ENCODE data around the gene SLC25A47. TPM values are rescaled to one million over a fixed set of nuclear protein-coding genes. Genes with fewer than 3 reads are reported as not detected.
A peak's percentile ranks its signal among the peaks of the same experiment; 100 is the strongest.
"Not testable (repeated sequence)": the region's sequence is repeated elsewhere in the genome, so short reads cannot be mapped to it uniquely, and the experiment has no call there.

The SLC25A47 gene
- total RNA-seq, 1 experiment from 2014 or later: not detected

GRCh38 chr14:100297320-100298300 lies 25.5 kb upstream of the SLC25A47 start:
- DNase-seq: peak; percentile 81
- no peaks in the 10 kb centered on the region for H3K9me3 ChIP-seq
- H3K4me3 ChIP-seq: no peak overlapping the region
- no peaks in the 10 kb centered on the region for H3K27me3 ChIP-seq
- no peaks in the 10 kb centered on the region for H3K36me3 ChIP-seq

GRCh38 chr14:100298551-100299237 lies 24.4 kb upstream of the SLC25A47 start:
- no peaks in the 10 kb centered on the region for H3K9me3 ChIP-seq
- H3K4me3 ChIP-seq: no peak overlapping the region
- H3K36me3 ChIP-seq: no peaks in the 10 kb centered on the region
- no peak for DNase-seq
- no peaks in the 10 kb centered on the region for H3K27me3 ChIP-seq

DNA sequence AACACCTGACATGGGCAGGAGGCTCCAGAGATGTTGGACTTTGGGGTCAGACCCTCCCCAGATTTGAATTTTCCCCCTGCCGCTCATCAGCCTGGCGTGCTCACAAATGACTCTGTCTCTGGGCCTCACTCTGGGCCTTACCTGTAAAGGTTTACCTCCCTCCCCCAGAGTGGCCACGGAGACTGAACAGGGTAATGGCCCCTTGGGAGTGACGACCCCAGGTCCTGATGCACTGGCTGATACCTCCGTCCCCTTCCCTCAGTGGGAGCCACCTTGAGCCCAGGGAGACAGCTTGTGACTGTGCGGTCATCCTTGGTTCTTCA lies 23.9 kb upstream of the SLC25A47 start:
- Histone ChIP-seq H3K36me3 (no peaks in the 10 kb centered on the region), H3K27me3 (no peaks in the 10 kb centered on the region), H3K9me3 (no peaks in the 10 kb centered on the region), H3K4me3 (no peak overlapping the region)
- no peak for DNase-seq

GRCh38 chr14:100302616-100303015 lies 20.5 kb upstream of the SLC25A47 start:
- Histone ChIP-seq H3K36me3 (no peaks in the 10 kb centered on the region), H3K4me3 (no peak overlapping the region)

DNA sequence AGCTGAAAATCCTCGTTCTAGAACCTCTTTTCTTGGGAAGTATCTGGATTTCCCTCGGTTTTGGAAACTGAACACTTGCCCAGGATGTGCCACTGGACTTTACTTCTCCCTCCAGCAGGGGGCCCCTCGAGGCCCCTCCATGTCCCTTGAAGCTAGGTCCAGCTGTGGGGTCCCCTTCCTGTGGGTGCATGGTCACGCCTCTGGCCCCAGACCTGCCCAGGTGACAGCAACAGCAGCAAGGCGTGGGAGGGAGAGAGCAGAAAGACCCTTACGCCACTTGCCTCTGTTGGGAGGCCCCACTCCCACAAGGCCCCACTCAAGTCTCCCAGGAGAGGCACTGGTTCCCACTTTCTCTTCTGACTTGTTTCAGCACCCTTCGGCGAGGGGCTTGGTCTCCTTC lies 20.0 kb upstream of the SLC25A47 start:
- DNase-seq: no peak

More at GRCh38 chr14:100302616-100303015, 20.5 kb upstream of the SLC25A47 start:
- no peaks in the 10 kb centered on the region for H3K9me3 ChIP-seq
- DNase-seq: peak; percentile 36
- no peaks in the 10 kb centered on the region for H3K27me3 ChIP-seq

DNA sequence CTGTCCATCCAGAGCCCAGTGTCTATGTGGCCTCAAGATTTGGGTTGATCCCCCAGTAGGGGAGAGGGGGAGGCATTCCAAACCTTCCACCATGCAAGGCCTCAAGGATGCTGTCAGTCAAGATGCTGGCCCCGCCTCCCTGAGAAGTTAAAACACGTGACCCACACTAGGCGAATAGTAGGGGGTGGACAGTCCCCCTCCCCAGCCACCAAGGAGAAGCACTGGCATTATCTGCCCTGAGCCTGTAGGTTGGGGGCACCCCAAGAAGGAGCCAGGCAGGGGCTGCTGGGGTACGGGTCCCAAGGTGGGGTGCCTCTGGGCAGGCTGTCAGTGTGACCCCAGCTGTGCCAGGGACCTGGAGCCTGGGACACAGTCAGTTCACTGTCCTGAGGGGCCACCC lies 19.2 kb upstream of the SLC25A47 start:
- H3K4me3 ChIP-seq: no peak overlapping the region
- DNase-seq: no peak
- H3K36me3 ChIP-seq: no peaks in the 10 kb centered on the region
- no peaks in the 10 kb centered on the region for H3K9me3 ChIP-seq
- H3K27me3 ChIP-seq: no peaks in the 10 kb centered on the region

More for the DNA sequence above, 20.0 kb upstream of the SLC25A47 start:
- Histone ChIP-seq H3K4me3 (no peak overlapping the region), H3K27me3 (no peaks in the 10 kb centered on the region), H3K9me3 (no peaks in the 10 kb centered on the region), H3K36me3 (no peaks in the 10 kb centered on the region)

DNA sequence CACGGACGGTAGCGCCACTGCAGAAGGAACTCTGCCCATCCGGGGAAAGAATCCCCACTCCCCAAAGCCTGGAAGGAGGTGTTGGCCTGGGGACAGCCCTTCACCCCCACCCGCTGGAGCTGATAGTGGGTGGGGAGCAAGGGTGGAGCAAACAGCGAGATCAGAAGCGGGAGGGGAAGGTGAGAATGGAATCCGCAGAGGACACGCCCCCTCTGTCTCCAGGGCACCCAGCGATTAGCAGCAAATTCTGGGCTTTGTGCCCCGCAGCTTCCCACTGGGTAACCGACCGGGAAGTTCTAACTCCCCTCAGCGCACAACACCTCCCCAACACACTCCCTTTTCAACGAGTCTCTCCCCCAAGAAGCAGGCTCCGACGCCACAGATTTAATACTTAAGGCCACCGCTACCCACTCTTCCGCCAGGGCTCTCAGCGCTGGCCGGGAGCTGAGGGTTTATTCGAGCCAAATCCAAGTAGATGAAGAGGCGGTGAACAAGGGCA lies 18.3 kb upstream of the SLC25A47 start:
- no peak for DNase-seq

DNA sequence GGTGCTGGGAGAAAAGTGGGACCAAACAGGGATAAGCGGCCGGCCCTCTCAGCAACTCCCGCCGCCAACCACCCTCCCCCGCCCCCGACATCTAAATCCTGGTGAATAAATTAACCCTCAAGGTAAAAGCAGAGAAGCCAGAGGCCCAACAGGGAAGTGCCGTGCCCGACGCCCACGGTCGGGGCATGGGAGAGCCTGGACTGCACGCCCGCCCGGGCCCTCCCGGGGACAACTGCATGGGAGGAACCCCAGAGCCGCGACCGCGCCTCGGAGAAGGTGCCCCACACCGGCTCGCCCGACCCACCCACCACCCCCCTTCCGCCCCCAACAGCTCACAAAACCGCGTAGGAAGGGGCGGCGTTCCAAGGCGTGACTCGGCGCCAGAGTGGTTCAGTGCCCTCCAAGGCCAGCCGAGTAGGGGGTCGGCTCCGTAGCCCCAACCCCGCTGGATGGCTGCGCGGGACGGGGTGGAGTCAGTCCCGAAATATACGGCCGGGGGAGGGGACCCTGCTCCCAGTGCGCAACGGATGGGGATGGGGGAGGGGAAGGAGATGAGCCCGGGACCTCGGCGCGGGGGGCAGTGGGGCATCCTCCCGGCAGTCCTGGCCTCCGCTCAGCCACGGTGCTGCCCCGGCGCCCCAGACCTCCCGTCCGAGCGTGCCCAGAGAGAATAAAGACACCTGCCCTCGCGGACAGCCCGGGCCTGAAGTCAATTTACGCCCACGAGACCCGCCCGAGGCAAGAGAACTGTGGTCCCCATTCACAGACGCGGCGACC lies 17.6 kb upstream of the SLC25A47 start:
- no peaks in the 10 kb centered on the region for H3K36me3 ChIP-seq
- H3K27me3 ChIP-seq: no peaks in the 10 kb centered on the region
- no peaks in the 10 kb centered on the region for H3K9me3 ChIP-seq
- H3K4me3 ChIP-seq: peak overlapping the region; percentile 55
- DNase-seq: no peak

More for the DNA sequence above, 18.3 kb upstream of the SLC25A47 start:
- peak overlapping the region; percentile 55; the same call in 1 of the 2 replicates for H3K4me3 ChIP-seq
- no peaks in the 10 kb centered on the region for H3K27me3 ChIP-seq
- no peaks in the 10 kb centered on the region for H3K36me3 ChIP-seq
- no peaks in the 10 kb centered on the region for H3K9me3 ChIP-seq

- Histone ChIP-seq H3K4me3 (peak within 1 kb of the TSS; percentile 55), H3K36me3 (no peaks in the 10 kb centered on the region), H3K9me3 (no peaks in the 10 kb centered on the region), H3K27me3 (no peaks in the 10 kb centered on the region)
- peak; percentile 80 for DNase-seq
These were observed 16.8 kb upstream of the SLC25A47 start, which contains the start of gene SLC25A29 for GRCh38 chr14:100306101-100306997. SLC25A29 (minus strand) TSS chr14:100306444; CDS start chr14:100306232, 212 bp downstream.

- H3K4me3 ChIP-seq: peak overlapping the region; percentile 55
- H3K9me3 ChIP-seq: no peaks in the 10 kb centered on the region
- H3K36me3 ChIP-seq: no peaks in the 10 kb centered on the region
- no peak for DNase-seq
- no peaks in the 10 kb centered on the region for H3K27me3 ChIP-seq
These were observed 16.0 kb upstream of the SLC25A47 start for GRCh38 chr14:100306998-100307765.

DNA sequence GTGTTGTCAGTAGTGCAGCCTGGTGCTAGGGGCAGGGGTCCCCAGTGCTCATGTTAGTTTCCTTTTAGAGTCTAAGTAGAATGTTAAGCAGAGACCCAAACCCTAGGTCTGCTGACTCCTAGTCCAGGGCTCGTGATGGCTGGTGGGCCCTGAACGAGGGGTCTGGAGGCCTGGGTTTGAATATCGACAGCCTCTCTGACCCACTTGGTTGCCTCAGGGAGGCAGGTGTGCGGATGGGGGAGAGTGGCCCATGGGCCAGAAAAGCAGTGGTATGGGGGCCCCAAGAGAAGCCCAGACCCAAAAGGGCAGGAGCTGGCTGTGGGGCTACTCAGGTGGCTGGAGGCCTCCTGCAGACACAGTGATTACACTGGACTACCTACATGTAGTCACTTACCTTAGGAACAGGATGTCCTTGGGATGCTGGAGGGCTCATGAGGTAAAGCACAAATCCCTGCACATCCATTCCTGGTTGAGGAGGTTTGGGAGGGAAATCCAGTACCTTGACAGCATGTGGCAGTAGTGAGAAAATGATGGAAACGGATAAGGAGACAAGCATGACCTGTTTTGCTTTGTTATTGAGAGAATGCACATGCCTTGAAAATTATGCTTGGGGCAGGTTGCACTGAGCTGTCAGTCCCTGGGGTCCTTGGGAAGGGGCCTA lies 15.2 kb upstream of the SLC25A47 start:
- no peak for DNase-seq
- no peaks in the 10 kb centered on the region for H3K9me3 ChIP-seq
- no peaks in the 10 kb centered on the region for H3K36me3 ChIP-seq
- H3K27me3 ChIP-seq: no peaks in the 10 kb centered on the region
- no peak overlapping the region for H3K4me3 ChIP-seq

DNA sequence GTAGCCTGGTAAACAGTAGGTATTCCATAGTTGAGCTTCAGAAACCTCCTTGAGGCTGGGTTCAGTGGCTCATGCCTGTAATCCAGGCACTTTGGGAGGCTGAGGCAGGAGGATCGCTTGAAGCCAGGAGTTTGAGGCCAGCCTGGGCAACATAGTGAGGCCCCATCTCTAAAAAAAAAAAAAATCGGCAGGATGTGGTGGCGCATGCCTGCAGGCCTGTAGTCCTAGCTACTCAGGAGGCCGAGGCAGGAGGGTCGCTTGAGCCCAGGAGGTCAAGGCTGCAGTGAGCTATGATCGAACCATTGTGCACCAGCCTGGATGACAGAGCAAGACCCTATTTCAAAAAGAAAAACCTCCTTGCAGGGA lies 14.7 kb upstream of the SLC25A47 start:
- not testable (repeated sequence) for H3K27me3 ChIP-seq, H3K9me3 ChIP-seq, DNase-seq

DNA sequence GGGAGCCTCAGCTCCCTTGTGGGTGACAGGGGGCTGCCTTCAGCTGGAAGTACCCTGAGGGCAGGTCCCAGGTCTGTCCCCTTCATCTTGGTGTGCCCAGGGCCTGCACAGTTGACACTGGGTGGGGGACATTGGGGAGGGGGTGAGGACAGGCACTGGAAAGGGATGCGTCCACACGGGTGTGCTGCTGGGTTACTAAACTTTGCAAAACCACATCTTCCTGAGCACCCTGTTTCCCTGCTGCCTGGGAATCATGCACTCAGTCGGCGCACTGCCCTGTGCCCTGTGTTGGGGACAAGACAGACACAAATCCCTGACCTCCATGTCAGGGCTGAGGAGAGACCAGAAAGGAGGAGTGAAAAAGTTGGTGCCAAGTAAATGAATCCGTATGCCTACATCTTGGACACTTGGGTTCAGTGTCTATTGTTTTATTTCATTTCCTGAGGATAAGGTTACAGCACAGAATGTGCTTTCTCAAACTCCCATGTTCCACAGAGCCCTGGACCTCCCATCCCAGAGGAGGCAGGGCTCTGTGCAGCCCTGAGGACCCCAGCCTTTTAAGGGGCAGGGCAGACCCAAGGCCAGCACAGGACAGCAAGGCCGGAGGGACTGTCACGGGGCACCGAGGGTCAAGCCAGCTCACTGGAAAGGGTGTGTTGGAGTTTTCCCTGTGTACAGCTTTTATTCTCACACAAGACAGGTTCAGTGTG lies 14.0 kb upstream of the SLC25A47 start:
- no peaks in the 10 kb centered on the region for H3K36me3 ChIP-seq
- no peaks in the 10 kb centered on the region for H3K27me3 ChIP-seq
- no peaks in the 10 kb centered on the region for H3K9me3 ChIP-seq
- H3K4me3 ChIP-seq: no peak overlapping the region
- DNase-seq: no peak

More for the DNA sequence above, 14.7 kb upstream of the SLC25A47 start:
- not testable (repeated sequence) for H3K36me3 ChIP-seq, H3K4me3 ChIP-seq

Measured in MG63 (cell line).